Inflammatory macrophage (primary cell): ENCODE results near the gene CALM3.

Source experiments
- DNase-seq, 2 donors: peaks; one replicate each; pipeline ENCODE4 v3.0.0-alpha.2; 2020 to 2022

CALM3 gene

DNA sequence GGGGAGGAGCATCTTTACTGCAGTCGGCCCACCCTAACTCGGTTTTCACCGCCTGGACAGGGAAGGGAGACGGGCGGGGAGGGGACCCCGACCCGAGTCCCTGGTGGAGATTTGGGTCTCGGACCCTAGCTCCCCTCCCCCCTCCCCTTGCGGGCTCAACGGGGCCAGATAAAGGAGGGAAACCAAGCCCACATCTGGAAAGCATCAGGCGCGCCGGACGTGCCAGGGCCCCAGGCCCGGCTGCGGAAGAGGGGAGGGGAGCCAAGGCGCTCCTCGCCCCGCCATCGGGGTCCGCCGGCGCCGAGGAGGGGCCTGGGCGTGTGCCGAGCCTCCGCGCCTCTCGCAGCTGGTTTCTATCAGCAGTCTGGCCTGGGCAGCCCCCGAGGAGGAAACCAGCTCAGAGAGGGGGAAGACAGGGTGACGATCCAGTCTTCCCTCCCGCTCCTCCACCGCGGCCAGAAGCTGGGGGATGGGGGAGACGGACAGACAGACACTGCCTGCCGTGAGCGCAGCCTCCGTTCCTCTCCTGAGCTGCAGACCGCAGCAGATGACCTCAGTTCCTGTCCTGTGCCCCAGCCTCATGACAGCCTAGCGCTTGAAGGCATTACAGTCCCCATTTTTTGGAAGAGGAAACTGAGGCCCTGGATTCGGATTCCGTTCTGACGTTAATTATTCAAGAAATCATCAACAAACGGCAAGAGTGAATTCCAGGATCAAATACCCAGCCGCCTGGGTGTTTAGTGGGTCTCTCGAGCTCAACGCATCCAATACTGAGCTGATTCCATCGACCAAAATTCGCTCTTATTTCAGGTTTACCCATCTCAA, 38.4 kb downstream of the CALM3 start:
- peak; percentile 66 to 83 for DNase-seq

DNA sequence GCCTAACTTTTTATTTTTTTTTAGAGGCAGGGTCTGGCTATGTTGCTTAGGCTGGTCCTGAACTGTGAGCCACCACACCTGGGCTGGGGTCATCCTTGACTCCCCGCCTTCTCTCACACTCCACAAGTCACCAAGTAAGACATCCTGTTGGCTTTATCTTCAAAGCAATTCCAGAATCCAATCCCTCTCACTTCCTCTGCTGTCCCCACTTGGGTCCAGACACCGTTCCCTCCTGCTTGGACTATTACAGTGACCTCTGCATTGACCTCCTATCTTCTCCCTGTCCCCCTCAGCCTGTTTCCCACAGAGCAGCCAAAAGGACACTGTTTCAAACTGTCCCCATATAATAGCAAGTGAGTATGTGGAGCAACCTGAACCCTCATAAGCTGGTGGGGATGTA, 39.5 kb downstream of the CALM3 start:
- no peak for DNase-seq

DNA sequence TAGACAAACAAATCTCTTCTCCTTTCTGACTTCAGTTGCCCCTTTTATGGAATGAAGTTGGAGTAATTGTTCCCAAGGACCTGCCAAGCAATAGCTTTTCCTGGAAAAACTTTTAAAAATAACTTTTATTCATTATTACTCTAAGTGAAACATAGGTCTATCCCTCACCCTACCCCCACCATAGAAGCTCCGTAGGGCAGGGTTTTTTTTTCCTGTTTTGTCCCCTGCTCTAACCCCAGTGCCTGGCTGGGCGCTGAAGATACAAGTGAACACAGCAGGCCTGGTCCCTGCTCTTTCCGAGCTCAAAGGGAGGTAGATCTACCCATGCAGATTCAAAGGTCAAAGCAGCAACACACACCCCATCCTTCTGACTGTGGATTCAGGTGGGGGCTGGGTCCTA, 43.6 kb downstream of the CALM3 start:
- no peak for DNase-seq

DNA sequence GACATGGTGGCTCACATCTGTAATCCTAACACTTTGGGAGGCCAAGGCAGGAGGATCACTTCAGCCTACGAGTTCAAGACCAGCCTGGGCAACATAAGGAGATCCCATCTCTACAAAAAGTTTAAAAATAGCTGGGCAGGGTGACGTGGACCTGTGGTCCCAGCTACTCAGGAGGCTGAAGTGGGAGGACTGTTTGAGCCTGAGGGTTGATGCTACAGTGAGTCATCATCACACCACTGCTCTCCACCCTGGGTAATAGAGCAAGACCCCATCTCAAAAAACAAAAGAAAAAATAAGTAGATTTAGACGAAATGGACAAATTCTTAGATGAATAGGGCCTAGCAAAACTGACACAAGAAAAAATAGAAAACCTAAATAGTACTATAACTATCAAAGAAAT, 45.3 kb downstream of the CALM3 start:
- no peak for DNase-seq

DNA sequence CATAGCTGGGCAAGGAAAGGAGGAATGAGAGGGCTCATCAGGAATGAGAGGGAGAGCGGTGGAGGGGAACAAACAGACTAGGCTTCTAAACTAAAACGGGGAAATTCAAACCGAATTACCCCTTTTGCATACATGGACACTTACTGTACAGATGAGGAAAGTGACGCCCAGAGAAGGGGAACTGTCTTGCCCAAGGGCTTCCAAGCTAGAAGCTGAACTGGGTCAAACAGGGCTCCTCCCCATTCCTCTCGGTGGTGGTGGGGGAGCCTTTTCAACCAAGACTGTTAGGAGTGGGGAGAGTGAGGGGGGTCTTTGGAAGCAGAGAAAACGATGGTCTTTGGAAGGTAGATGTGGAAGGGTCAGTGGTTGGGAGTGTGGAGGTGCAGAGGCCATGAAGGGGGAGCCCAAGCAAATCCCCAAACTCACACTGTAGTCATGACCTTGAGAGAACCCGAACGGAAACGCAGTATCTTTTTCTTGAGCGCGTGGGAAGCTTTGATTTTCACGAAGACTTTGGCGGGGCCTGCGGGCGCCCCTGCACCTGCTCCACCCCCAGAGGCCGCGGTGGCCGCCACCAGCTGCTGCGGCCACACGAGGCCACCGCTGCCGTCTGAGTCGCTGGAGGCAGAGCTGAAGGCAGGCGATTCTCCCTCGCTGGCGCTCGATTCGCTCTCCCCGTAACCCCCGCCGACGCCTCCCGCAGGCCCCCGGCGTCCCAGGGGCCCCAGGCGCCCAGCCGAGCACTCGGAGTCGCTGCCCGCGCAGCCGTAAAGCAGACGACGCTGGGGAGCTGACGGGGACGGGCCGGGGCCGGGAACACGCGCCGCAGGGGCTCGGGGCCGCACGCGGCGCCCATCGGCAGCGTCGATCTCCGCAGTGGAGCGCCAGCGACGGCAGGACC, 47.2 kb downstream of the CALM3 start:
- peak; percentile 70 to 77 for DNase-seq

DNA sequence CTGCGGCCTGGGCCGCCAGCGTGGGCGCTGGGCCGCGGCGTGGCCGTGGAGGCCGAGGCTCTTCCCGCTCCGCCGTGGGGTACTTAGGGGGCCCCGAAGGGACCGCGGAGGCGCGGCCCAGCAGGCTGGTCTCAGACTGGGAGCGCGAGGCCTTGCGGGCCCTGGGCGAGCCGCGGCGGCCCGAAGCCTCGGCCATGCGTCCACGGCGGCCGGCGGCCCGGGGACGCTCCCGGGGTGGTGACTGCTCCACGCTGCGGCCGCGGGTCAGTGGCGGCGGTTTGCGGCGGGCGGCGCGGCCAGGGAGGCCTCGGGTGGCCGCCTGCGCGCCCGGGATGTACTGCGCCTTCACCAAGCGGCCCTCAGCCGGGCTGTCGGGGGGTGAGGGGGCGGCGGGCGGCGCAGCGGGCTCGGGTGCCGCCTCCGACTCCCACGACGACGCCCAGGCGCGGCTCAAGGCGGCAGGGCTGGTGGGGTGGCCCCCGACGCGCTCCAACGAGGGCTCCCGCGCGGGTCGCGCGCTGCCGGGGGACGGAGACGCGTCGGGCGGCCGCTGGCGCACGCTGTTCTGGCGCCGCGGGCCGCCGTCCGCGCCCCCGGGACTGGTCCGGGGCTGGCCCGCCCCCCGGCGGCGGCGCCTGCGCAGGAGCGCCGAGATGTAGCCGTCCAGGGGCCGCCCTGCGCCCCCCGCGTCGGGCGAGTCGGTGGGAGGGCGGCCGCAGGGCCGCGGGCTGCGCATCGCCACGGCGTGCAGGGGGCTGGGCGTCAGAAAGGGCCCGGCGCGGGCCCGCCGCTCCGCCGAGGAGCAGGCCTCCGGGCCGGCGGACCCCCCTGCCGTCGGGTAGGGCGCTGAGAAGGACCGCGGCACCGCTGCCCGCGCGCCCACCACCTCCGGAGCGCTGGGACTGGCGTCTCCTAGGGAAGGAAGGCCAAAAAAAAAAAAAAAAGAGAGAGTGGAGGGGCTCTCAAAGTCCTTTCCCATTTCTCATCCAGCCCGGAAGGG, 48.1 kb downstream of the CALM3 start:
- no peak for DNase-seq

DNA sequence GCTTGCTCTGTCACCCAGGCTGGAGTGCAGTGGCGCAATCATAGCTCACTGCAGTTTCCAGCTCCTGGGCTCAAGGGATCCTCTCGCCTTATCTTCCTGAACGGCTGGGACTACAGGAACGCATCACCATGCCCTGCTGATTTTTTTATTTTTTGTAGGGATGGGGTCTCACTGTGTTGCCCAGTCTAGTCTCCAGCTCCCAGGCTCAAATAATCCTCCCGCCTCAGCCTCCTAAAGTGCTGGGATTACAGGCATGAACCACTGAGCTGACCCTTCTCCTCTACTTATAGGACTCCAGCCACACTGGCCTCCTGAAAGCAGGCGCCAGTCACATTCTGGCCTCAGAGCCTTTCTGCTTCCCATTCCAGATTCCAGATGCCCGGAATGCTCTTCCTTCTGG, 49.3 kb downstream of the CALM3 start:
- DNase-seq: no peak

DNA sequence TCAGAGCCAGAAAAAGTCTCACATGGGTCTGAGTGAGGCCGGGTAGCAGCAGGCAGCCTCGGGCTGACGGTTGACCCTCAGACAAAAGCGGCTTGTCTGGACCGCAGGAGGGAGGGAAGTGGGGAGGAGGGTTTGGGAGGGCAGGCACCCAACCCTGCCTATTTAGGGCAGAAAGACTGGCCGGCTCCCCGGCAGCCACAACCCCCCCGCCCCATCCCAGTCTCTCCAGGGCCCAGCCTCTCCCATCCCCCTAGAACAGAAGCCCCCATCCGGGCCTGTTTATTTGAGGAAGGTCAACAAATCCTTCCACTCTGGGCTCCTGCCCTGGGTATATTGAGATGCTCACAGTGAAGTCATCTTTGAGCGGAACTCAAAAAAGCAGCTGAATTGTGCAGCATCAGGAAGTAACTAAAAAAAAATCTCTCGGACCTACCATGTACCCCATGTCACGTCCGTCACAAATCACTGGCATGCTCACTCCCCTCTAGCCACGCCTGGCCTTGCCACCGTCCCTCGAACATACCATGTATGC, 53.6 kb downstream of the CALM3 start:
- no peak for DNase-seq

DNA sequence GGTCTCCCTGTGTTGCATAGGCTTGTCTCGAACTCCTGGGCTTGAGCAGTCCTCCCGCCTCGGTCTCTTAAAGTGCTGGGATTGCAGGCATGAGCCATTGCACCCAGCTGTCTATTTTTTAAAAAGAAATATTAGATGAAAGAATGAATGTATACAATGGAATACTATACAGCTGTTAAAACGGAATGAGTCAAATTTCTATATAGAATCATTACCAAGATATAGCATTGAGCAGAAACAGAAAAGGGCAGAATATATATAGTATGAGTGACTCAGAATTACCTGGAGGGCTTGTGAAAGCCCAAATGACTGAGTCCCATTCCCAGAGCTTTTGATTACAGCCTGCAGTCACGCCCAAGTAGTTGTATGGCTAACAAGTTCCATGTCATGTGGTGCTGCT, 55.4 kb downstream of the CALM3 start:
- DNase-seq: no peak

DNA sequence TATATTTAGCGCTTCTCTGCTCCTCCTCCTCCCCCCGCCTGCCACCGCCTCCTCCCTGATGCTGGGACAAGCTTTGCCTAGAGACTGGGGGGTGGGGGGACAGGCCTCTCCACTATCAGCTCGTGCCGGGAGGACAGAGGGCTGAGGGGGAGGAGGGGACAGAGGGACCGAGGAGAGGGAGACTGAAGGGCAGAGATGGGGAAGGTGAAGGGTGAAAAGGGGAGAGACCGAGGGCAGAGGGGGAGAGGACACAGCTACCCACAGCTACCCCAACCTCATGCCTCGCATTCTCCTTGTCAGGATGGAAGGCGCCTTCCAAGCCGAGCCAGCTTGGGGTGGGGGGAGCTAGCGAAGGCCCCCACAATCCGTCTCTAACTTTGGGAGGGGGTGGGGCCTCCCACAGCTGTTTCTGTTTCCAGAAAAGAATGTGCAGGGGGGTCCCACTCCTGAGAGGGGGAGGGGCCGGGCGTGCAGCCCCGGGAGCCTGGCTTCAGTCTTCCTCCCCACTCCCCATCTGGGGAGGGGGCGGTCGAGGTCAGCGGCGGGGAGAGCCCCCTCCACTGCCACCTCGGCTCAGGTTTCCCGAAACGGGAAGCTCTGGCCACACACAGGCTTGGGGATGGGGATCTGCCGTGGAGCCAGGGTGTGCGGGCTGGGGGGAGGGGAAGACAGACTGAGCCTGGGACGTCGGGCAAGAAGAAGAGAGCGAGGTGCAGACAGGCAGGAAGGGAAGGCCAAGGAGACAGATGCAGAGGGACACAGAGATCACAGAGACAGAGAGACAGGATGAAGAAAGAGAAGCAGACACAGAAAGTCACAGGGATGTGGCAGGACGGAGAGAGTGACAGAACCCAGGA, 58.2 kb downstream of the CALM3 start:
- no peak for DNase-seq

DNA sequence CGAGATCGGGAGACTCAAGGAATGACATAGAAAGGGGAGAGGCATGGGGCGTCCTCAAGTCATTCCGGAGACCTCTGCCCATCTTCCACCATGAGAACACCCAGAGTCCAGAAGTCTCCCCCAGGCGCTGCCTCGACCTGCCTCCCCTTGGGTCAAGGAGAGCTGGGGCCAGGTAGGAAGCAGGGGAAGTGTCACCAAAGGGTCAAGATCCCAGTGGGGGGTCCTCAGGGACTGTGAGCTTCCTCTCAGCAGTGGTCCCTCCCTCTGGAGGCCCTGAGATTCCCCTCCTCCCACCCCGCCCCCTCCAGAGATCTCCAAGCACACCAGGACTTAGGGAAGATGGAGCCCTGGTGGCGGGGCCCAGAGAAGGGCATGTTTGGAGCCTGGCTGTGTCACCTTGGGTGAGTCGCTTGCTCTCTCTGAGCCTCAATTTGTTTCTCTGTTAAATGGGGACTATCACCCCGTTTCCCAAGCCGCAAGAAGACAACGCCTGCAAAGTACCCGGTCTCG, 58.9 kb downstream of the CALM3 start:
- no peak for DNase-seq
